GM18861 (cell line): ENCODE results near the gene SMOC1.

Source experiments
- ATAC-seq: cut with Tn5 transposase; IDR thresholded peaks from one replicate; pipeline ENCODE4 v1.9.1; 2021; ENCODE audit not compliant: unreplicated experiment

SMOC1 gene

GRCh38 chr14:69980457-69981425 lies 101.5 kb downstream of the SMOC1 start:
- ATAC-seq, result no peak

- no peak for ATAC-seq
Measured at GRCh38 chr14:69982220-69982839, 103.1 kb downstream of the SMOC1 start.

- no peak for ATAC-seq
Measured at GRCh38 chr14:69982886-69983285, 103.7 kb downstream of the SMOC1 start.

GRCh38 chr14:69983317-69983716 lies 104.1 kb downstream of the SMOC1 start:
- no peak for ATAC-seq

GRCh38 chr14:69985463-69985862 lies 106.2 kb downstream of the SMOC1 start:
- ATAC-seq, result no peak

GRCh38 chr14:69986336-69986735 lies 107.1 kb downstream of the SMOC1 start:
- no peak for ATAC-seq

GRCh38 chr14:69987406-69988121 lies 108.3 kb downstream of the SMOC1 start:
- ATAC-seq, result no peak

GRCh38 chr14:69988979-69989378 lies 109.8 kb downstream of the SMOC1 start:
- no peak for ATAC-seq

- no peak for ATAC-seq
Measured at GRCh38 chr14:69989622-69990021, 110.4 kb downstream of the SMOC1 start.

GRCh38 chr14:69990323-69990722 lies 111.1 kb downstream of the SMOC1 start:
- no peak for ATAC-seq

- no peak for ATAC-seq
Measured at GRCh38 chr14:69991422-69991821, 112.2 kb downstream of the SMOC1 start.

GRCh38 chr14:69992564-69992963 lies 113.3 kb downstream of the SMOC1 start:
- ATAC-seq, result no peak

- ATAC-seq, result no peak
Measured at GRCh38 chr14:69993326-69993725, 114.1 kb downstream of the SMOC1 start.

- no peak for ATAC-seq
Measured at GRCh38 chr14:69994002-69994401, 114.8 kb downstream of the SMOC1 start.

GRCh38 chr14:69996216-69996615 lies 117.0 kb downstream of the SMOC1 start:
- no peak for ATAC-seq

- no peak for ATAC-seq
Measured at GRCh38 chr14:69997849-69998248, 118.6 kb downstream of the SMOC1 start.

- ATAC-seq, result no peak
Measured at GRCh38 chr14:69999261-69999674, 120.1 kb downstream of the SMOC1 start.

GRCh38 chr14:70000601-70001000 lies 121.4 kb downstream of the SMOC1 start:
- ATAC-seq, result no peak

- no peak for ATAC-seq
Measured at GRCh38 chr14:70002589-70003346, 123.6 kb downstream of the SMOC1 start.

GRCh38 chr14:70004791-70005190 lies 125.6 kb downstream of the SMOC1 start:
- no peak for ATAC-seq

- no peak for ATAC-seq
Measured at GRCh38 chr14:70005281-70005805, 126.1 kb downstream of the SMOC1 start.
